HG02885 (cell line): ENCODE measurements around the gene SORCS1.
"Not testable (repeated sequence)": the region's sequence is repeated elsewhere in the genome, so short reads cannot be mapped to it uniquely, and the experiment has no call there.

Experiments
- ATAC-seq: cut with Tn5 transposase; IDR thresholded peaks from one replicate; pipeline ENCODE4 v1.9.1; 2021; ENCODE audit warnings: mild to moderate bottlenecking; ENCODE audit not compliant: unreplicated experiment, poor library complexity

Gene SORCS1

GRCh38 chr10:107056182-107056581 is 108.3 kb downstream of the SORCS1 start:
- ATAC-seq, result no peak

GRCh38 chr10:107054469-107055156 is 109.9 kb downstream of the SORCS1 start:
- ATAC-seq, result no peak

- no peak for ATAC-seq
These were observed 112.7 kb downstream of the SORCS1 start for GRCh38 chr10:107051769-107052168.

GRCh38 chr10:107043461-107043860 is 121.0 kb downstream of the SORCS1 start:
- ATAC-seq, result no peak

- no peak for ATAC-seq
These were observed 127.0 kb downstream of the SORCS1 start for GRCh38 chr10:107037192-107038122.

GRCh38 chr10:107033799-107034422 is 130.6 kb downstream of the SORCS1 start:
- no peak for ATAC-seq

GRCh38 chr10:107032700-107033401 is 131.7 kb downstream of the SORCS1 start:
- ATAC-seq, result no peak

- ATAC-seq, result no peak
These were observed 132.4 kb downstream of the SORCS1 start for GRCh38 chr10:107031931-107032699.

- no peak for ATAC-seq
These were observed 136.3 kb downstream of the SORCS1 start for GRCh38 chr10:107028236-107028635.

GRCh38 chr10:107025676-107026075 is 138.8 kb downstream of the SORCS1 start:
- no peak for ATAC-seq

- ATAC-seq, result not testable (repeated sequence)
These were observed 140.5 kb downstream of the SORCS1 start for GRCh38 chr10:107024033-107024432.

GRCh38 chr10:107022600-107023354 is 141.7 kb downstream of the SORCS1 start:
- ATAC-seq, result no peak

- ATAC-seq, result no peak
These were observed 145.4 kb downstream of the SORCS1 start for GRCh38 chr10:107019154-107019553.

GRCh38 chr10:107013258-107014006 is 151.1 kb downstream of the SORCS1 start:
- no peak for ATAC-seq

GRCh38 chr10:107011992-107012391 is 152.5 kb downstream of the SORCS1 start:
- ATAC-seq, result no peak

GRCh38 chr10:107011105-107011504 is 153.4 kb downstream of the SORCS1 start:
- ATAC-seq, result no peak

- no peak for ATAC-seq
These were observed 154.0 kb downstream of the SORCS1 start for GRCh38 chr10:107010531-107010930.

- no peak for ATAC-seq
These were observed 160.1 kb downstream of the SORCS1 start for GRCh38 chr10:107004362-107004761.
